H1 (cell line): ENCODE measurements around the gene FCN2.

Experiments
- BACH1 ChIP-seq: IDR thresholded peaks from 2 replicates; pipeline ENCODE4 v1.6.1; 2012; ENCODE audit warnings: low read length, improper control_type of control experiment
- KDM1A ChIP-seq: fragments of 200-600, 300-600 bp; sonication (generic); IDR thresholded peaks from 2 replicates; pipeline ENCODE4 v1.7.1; 2016; ENCODE audit warnings: mild to moderate bottlenecking, low read length, borderline replicate concordance
- POLR2A ChIP-seq, 2 experiments: IDR thresholded peaks; 1 replicate in 1 of 2; 2 replicates in 1 of 2; pipeline ENCODE4 v1.6.1; 2011; ENCODE audit warnings: low read depth in 2 of 2, low read length in 2 of 2, mild to moderate bottlenecking in 2 of 2; ENCODE audit errors: control extremely low read depth in 1 of 2
- RFX5 ChIP-seq: IDR thresholded peaks from 2 replicates; pipeline ENCODE4 v1.6.1; 2011; ENCODE audit warnings: low read depth, low read length, improper control_type of control experiment, borderline replicate concordance
- ZNF274 ChIP-seq: IDR thresholded peaks from 2 replicates; pipeline ENCODE4 v1.7.0; 2012; ENCODE audit warnings: low read length, borderline replicate concordance; ENCODE audit errors: extremely low read depth
- TF ChIP-seq, protein P1 (sequence below), 3 experiments: IDR thresholded peaks; 1 replicate in 2 of 3; 2 replicates in 1 of 3; pipeline versions ENCODE4 v1.5.1 to v1.6.1; 2011; ENCODE audit warnings: low read length in 3 of 3, mild to moderate bottlenecking in 3 of 3, inconsistent platforms in 2 of 3, low read depth in 1 of 3, moderate library complexity in 1 of 3; ENCODE audit not compliant: insufficient read depth in 1 of 3; ENCODE audit errors: control extremely low read depth in 1 of 3

DNA sequence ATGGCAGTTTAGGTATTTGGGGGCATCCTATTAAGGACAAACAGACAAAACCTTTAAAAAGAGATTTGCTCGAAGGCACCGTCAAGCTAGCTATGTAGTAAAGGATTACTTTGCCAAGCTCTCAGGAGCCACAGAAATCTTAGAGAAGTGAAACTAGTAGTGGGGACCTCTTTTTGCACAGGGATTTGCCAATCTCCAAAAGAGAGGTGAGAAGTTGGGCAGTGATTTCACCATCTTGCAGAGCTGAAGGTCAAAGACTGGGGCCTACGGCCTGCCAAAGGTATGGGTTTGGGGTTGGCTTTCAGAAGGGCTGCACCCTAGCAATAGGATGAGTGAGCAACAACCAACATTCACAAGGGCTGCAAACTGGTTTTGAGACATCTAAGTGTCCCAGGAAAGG, 38.7 kb downstream of the FCN2 start:
- TF ChIP-seq KDM1A (no peak), BACH1 (no peak), POLR2A (IDR thresholded peaks at IDR 0.05; ENCODE audit: control extremely low read depth in 1 of 2, low read depth in 2 of 2, low read length in 2 of 2) (no peak), RFX5 (no peak), ZNF274 (no peak)
- TF ChIP-seq, protein P1, sequence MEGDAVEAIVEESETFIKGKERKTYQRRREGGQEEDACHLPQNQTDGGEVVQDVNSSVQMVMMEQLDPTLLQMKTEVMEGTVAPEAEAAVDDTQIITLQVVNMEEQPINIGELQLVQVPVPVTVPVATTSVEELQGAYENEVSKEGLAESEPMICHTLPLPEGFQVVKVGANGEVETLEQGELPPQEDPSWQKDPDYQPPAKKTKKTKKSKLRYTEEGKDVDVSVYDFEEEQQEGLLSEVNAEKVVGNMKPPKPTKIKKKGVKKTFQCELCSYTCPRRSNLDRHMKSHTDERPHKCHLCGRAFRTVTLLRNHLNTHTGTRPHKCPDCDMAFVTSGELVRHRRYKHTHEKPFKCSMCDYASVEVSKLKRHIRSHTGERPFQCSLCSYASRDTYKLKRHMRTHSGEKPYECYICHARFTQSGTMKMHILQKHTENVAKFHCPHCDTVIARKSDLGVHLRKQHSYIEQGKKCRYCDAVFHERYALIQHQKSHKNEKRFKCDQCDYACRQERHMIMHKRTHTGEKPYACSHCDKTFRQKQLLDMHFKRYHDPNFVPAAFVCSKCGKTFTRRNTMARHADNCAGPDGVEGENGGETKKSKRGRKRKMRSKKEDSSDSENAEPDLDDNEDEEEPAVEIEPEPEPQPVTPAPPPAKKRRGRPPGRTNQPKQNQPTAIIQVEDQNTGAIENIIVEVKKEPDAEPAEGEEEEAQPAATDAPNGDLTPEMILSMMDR (IDR thresholded peaks at IDR 0.05; ENCODE audit: control extremely low read depth in 1 of 3, insufficient read depth in 1 of 3, low read depth in 1 of 3, low read length in 3 of 3), result no peak
